Smooth muscle cell (in vitro differentiated cells): ENCODE results near the gene ZNF213. TPM values are rescaled to one million over a fixed set of nuclear protein-coding genes. Genes with fewer than 3 reads are reported as not detected.

Experiments used
- DNase-seq: peaks from one replicate; lab custom pipeline; 2025; ENCODE audit not compliant: unreplicated experiment; lab: John Stamatoyannopoulos, UW
- H2AFZ ChIP-seq: fragments of 200-600 bp; sonication (generic); 2 replicates; pipeline ENCODE4 v1.6.0; 2016; ENCODE audit warnings: antibody characterized with exemption, low read depth, mild to moderate bottlenecking
- H3F3A ChIP-seq: fragments of 200-600 bp; sonication (generic); 2 replicates; pipeline ENCODE4 v1.6.0; 2017; ENCODE audit warnings: antibody characterized with exemption, low read depth
- H3K27ac ChIP-seq: fragments of 200-600 bp; sonication (generic); 2 replicates; pipeline ENCODE4 v1.5.1; 2016; ENCODE audit warnings: low read depth, mild to moderate bottlenecking
- H3K27me3 ChIP-seq: fragments of 200-600 bp; sonication (generic); 2 replicates; pipeline ENCODE4 v1.6.1; 2016; ENCODE audit warnings: low read depth, mild to moderate bottlenecking
- H3K36me3 ChIP-seq: fragments of 200-600 bp; sonication (generic); 2 replicates; pipeline ENCODE4 v1.5.1; 2016; ENCODE audit warnings: low read depth
- H3K4me1 ChIP-seq: fragments of 200-600 bp; sonication (generic); 2 replicates; pipeline ENCODE4 v1.5.1; 2016; ENCODE audit warnings: low read depth
- H3K4me2 ChIP-seq: fragments of 200-600 bp; sonication (generic); 2 replicates; pipeline ENCODE4 v1.6.0; 2016; ENCODE audit warnings: mild to moderate bottlenecking
- H3K4me3 ChIP-seq: fragments of 200-600 bp; sonication (generic); 2 replicates; pipeline ENCODE4 v1.5.1; 2016; ENCODE audit warnings: mild to moderate bottlenecking
- H3K79me2 ChIP-seq: fragments of 200-600 bp; sonication (generic); 2 replicates; pipeline ENCODE4 v1.6.0; 2016; ENCODE audit warnings: low read depth, mild to moderate bottlenecking
- H3K9ac ChIP-seq: fragments of 200-600 bp; sonication (generic); 2 replicates; pipeline ENCODE4 v1.6.0; 2016; ENCODE audit warnings: low read depth
- H3K9me3 ChIP-seq: fragments of 200-600 bp; sonication (generic); replicated peaks from 2 replicates; pipeline ENCODE4 v1.5.1; 2016; ENCODE audit warnings: low read depth
- H4K20me1 ChIP-seq: fragments of 200-600 bp; sonication (generic); 2 replicates; pipeline ENCODE4 v1.6.0; 2016; ENCODE audit warnings: low read depth
- CTCF ChIP-seq: fragments of 200-600 bp; sonication (generic); IDR thresholded peaks from 2 replicates; pipeline ENCODE4 v1.5.1; 2017; ENCODE audit warnings: borderline replicate concordance, mild to moderate bottlenecking, antibody characterized with exemption; ENCODE audit not compliant: insufficient read depth, poor library complexity, severe bottlenecking
- WGBS: methylation state at CpG from one replicate; pipeline ENCODE4 v1.1.7; 2016; ENCODE audit warnings: low lambda C conversion rate; 5-methylcytosine and 5-hydroxymethylcytosine counted together
- polyA plus RNA-seq: library from polyadenylated mRNA; unstranded; fragments of >200 nt; fragmentation: Nextera tagmentation; extraction: Ambion mirVana; gene quantifications from 2 replicates; pipeline ENCODE4 v1.2.1, GENCODE V29; 2016
- total RNA-seq: library from RNA; depleted of rRNA; stranded (reverse); fragments of >200 nt; gene quantifications from 2 replicates; pipeline ENCODE4 v1.2.3, GENCODE V29; 2014

ZNF213 gene
- total and polyA plus RNA-seq, 2 experiments from 2014 or later: 9.2 to 9.6 TPM

GRCh38 chr16:3148256-3149192 is 13.7 kb downstream of the ZNF213 start:
- Histone ChIP-seq H3K4me1 (no peaks in the 10 kb centered on the region), H3K27me3 (no peaks in the 10 kb centered on the region), H3K27ac (no peak overlapping the region), H3K36me3 (no peaks in the 10 kb centered on the region), H4K20me1 (no peaks in the 10 kb centered on the region), H3K9ac (no peak overlapping the region), H3K79me2 (no peaks in the 10 kb centered on the region), H3K9me3 (no peaks in the 10 kb centered on the region), H3F3A (peaks cover 12% of the 10 kb centered on the region), H3K4me3 (no peak overlapping the region), H3K4me2 (no peak overlapping the region), H2AFZ (no peak overlapping the region)
- TF ChIP-seq CTCF: no peak
- no peak for DNase-seq
- 94% methylated on average over 13 of the region's 13 CpGs for WGBS

GRCh38 chr16:3149193-3149530 is 14.3 kb downstream of the ZNF213 start:
- no peak overlapping the region for H3K27ac ChIP-seq
- H3K27me3 ChIP-seq: no peaks in the 10 kb centered on the region
- no peak overlapping the region for H3K9ac ChIP-seq
- TF ChIP-seq CTCF: no peak
- whole genome bisulfite sequencing: 90% methylated on average over 6 of the region's 6 CpGs
- peak overlapping the region; percentile 89 for H3K4me2 ChIP-seq
- no peak for DNase-seq
- no peaks in the 10 kb centered on the region for H3K79me2 ChIP-seq
- no peak overlapping the region for H2AFZ ChIP-seq
- H4K20me1 ChIP-seq: no peaks in the 10 kb centered on the region
- peaks cover 12% of the 10 kb centered on the region for H3F3A ChIP-seq
- H3K36me3 ChIP-seq: no peaks in the 10 kb centered on the region
- H3K4me1 ChIP-seq: no peaks in the 10 kb centered on the region
- H3K4me3 ChIP-seq: no peak overlapping the region
- no peaks in the 10 kb centered on the region for H3K9me3 ChIP-seq

- Histone ChIP-seq H2AFZ (peak overlapping the region; percentile 78), H3K9ac (no peak overlapping the region), H3K27ac (no peak overlapping the region), H3F3A (peaks cover 14% of the 10 kb centered on the region), H3K9me3 (no peaks in the 10 kb centered on the region), H3K4me2 (peak overlapping the region; percentile 89), H3K36me3 (no peaks in the 10 kb centered on the region), H3K79me2 (no peaks in the 10 kb centered on the region), H3K4me1 (no peaks in the 10 kb centered on the region), H4K20me1 (no peaks in the 10 kb centered on the region), H3K27me3 (no peaks in the 10 kb centered on the region), H3K4me3 (peak overlapping the region; percentile 63)
- peak; percentile 37 for TF ChIP-seq CTCF
- peak; percentile 49 for DNase-seq
- 5% methylated on average over 37 of the region's 41 CpGs for WGBS
These were observed 15.0 kb downstream of the ZNF213 start for GRCh38 chr16:3149630-3150345.
